ENCODE measurements around the gene TF. TPM values are rescaled to one million over a fixed set of nuclear protein-coding genes. Genes with fewer than 3 reads are reported as not detected.

TF gene
- total RNA-seq, 4 donors from 2014 or later, result 1.9 to 8.8 (median 3.9) TPM

DNA sequence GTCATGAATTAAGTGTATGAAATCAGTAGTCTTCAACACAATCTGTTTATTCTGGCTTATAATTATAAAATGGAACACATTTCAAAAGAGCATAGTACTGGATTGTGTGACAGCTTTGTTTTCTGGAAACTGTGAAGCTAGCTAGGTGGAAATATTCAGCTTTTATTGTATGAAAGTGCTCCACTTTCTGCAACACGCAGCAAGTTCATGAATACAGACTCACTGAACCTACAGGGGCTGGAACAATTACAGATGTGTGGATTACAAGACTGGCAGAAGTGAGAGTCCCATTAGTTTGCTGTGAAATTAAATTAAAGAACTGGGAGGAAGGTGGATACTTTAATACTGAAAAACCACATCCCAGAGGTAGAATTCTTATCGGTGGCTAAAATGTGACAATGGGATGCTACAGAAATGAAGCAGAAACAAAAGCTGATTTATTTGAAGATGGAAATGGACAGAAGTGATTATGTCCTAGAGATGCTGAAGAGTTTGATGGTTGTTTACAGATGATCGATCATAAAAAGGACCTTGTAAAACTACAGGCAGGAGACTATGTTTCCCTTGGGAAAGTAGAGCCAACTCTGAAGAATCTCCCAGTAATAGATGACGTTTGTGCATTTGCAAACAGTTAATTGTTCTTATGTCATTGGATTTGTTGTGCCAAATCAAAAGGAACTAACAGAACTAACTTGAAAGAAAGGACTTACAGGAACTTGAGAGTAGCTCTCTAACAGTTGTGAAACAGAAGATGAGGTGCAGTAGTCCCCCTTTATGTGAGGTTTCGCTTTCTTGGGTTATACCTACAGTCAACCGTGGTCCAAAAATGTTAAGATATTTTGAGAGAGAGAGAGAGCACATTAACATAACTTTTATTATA, 15.7 kb downstream of the TF start:
- intact Hi-C loops (cut with DNase I; ENCODE audit: low total_unique reads), result no loop called here
- TF ChIP-seq, protein P1, sequence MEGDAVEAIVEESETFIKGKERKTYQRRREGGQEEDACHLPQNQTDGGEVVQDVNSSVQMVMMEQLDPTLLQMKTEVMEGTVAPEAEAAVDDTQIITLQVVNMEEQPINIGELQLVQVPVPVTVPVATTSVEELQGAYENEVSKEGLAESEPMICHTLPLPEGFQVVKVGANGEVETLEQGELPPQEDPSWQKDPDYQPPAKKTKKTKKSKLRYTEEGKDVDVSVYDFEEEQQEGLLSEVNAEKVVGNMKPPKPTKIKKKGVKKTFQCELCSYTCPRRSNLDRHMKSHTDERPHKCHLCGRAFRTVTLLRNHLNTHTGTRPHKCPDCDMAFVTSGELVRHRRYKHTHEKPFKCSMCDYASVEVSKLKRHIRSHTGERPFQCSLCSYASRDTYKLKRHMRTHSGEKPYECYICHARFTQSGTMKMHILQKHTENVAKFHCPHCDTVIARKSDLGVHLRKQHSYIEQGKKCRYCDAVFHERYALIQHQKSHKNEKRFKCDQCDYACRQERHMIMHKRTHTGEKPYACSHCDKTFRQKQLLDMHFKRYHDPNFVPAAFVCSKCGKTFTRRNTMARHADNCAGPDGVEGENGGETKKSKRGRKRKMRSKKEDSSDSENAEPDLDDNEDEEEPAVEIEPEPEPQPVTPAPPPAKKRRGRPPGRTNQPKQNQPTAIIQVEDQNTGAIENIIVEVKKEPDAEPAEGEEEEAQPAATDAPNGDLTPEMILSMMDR (IDR thresholded peaks at IDR 0.05), result no peak
- no peak for TF ChIP-seq POLR2A (IDR thresholded peaks at IDR 0.05)
- DNase-seq (ENCODE audit: low spot score in 2 of 2), result no peak
- no peak overlapping the region for H3K4me3 ChIP-seq (ENCODE audit: low read depth, poor library complexity, severe bottlenecking)
- WGBS, 2 donors, result 80 to 85% methylated on average over 6 of the region's 6 CpGs

DNA sequence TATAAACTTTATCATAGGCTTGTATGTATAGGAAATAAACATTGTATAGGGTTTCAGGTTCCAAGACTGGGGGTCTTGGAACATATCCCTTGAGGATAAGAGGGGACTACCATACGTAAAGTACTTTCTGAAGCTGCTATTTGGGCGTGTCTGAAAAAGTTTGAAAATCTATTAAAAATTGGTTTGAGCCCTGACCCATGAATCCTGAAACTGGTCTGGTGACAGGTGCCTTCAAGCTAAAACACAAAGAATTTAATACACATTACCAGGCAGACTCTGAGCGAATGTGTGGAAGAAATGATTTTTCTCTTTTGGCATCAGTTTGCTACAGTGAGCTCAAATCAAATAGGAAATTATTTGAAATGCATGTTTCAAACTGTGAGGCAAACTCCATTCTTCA, 16.3 kb downstream of the TF start:
- DNase-seq (ENCODE audit: low spot score in 2 of 2), result no peak
- H3K4me3 ChIP-seq (ENCODE audit: low read depth, poor library complexity, severe bottlenecking), result no peak overlapping the region
- TF ChIP-seq POLR2A (IDR thresholded peaks at IDR 0.05), result no peak
- TF ChIP-seq, protein P1 (IDR thresholded peaks at IDR 0.05), result no peak
- WGBS, 2 donors, result 86 to 93% methylated on average over 3 of the region's 3 CpGs
- intact Hi-C loops (cut with DNase I; ENCODE audit: low total_unique reads), result no loop called here

DNA sequence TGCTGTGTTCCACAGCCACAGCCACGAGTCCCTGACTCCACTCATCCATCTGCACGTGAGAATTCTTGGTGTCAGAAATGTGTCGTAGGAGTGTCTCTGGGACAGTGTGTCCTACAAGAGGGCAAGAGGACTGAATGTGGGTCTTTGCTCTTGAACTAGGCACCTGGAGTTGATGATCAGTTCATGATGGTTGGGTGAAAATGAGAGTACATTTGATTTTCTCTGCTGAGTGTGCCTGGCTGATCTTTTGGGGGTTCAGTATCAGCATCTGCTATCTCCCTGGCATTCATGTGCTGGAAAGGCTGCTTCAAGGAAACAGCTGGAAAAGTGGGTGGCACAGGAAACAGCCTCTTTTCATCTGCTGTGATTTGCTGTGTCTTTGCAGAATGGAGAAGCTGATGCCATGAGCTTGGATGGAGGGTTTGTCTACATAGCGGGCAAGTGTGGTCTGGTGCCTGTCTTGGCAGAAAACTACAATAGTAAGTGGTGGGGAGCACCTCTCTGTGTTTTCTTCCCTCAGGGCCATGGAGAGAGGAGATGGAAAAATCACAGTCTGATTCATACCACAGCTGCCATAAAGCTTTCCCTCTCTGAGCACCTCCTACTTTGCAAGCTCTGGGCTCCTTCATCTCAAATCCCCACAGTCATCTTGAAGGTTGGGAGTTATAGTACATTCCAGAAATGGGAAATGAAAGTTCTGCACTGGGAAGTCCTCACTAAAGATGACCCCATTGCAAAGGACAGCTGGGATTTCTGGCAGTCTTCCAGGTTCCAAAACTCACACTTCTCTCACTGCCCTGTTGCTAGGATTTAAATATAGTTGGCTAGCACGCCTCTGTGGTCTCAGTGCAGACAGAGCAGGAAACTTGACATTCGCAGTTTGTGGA, 17.8 kb downstream of the TF start:
- intact Hi-C loops (cut with DNase I; ENCODE audit: low total_unique reads), result no loop called here
- 55 to 62% methylated on average over 6 of the region's 6 CpGs for WGBS, 2 donors
- TF ChIP-seq, protein P1 (IDR thresholded peaks at IDR 0.05), result no peak
- TF ChIP-seq POLR2A (IDR thresholded peaks at IDR 0.05), result no peak
- no peak overlapping the region for H3K4me3 ChIP-seq (ENCODE audit: low read depth, poor library complexity, severe bottlenecking)
- no peak for DNase-seq (ENCODE audit: low spot score in 2 of 2)

DNA sequence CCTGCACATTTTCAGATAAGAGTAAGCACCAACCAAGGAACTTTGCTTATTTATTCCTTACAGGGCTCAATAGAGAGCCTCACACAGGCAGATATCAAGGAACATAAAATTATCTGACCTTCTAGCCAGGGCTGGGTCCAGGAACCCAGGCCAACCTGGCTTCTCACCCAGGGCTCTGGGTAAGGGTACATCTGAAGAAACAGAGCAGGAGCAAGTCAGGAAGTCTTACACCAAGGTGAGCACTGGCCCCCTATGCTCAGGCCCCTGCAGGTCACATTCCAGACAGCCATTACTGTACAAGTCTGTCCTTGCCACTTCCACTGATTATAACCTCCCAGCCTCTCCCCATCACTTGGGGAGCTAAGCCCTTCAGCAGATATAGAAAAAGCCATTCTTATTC, 19.1 kb downstream of the TF start:
- TF ChIP-seq, protein P1 (IDR thresholded peaks at IDR 0.05), result no peak
- TF ChIP-seq POLR2A (IDR thresholded peaks at IDR 0.05), result no peak
- no peak overlapping the region for H3K4me3 ChIP-seq (ENCODE audit: low read depth, poor library complexity, severe bottlenecking)
- DNase-seq (ENCODE audit: low spot score in 2 of 2), result no peak
- intact Hi-C loops (cut with DNase I; ENCODE audit: low total_unique reads), result no loop called here

DNA sequence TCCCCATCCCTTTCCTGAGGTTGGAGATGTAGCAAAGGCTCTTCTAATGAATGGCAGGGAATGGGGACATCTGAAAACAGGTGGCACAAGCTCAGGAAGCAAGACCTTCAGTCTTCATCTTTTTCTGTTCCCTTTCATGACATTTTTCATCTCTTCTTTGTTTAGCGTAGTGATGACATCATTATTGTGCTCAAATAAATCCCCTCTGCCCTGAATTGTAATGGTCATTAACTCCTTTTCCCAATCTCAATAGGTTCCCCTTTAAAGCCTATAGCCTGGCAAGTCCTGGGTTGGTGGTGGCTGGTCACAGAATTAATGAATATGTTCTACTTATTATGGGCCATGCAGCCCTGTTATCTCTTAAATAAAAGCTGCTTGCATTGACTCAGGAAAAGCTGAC, 21.4 kb downstream of the TF start:
- DNase-seq (ENCODE audit: low spot score in 2 of 2), result no peak
- no peak overlapping the region for H3K4me3 ChIP-seq (ENCODE audit: low read depth, poor library complexity, severe bottlenecking)
- no peak for TF ChIP-seq POLR2A (IDR thresholded peaks at IDR 0.05)
- TF ChIP-seq, protein P1 (IDR thresholded peaks at IDR 0.05), result no peak
- WGBS, 2 donors, result 86 to 93% methylated on average over 1 of the region's 1 CpG
- intact Hi-C loops (cut with DNase I; ENCODE audit: low total_unique reads), result no loop called here
